GM23338 (cell line): ENCODE data around the gene UPK3BL1.
"Not testable (repeated sequence)": the region's sequence is repeated elsewhere in the genome, so short reads cannot be mapped to it uniquely, and the experiment has no call there.

Experiments used
- CREB1 ChIP-seq: fragments of 250-450 bp; sonication (Bioruptor Pico); IDR thresholded peaks from 2 replicates; pipeline ENCODE4 v1.5.0; 2020; ENCODE audit warnings: low read depth, mild to moderate bottlenecking, moderate library complexity
- CTCF ChIP-seq, 2 experiments: fragments of 200-600 bp in 1 of 2; sonication (generic) in 1 of 2; conservative IDR thresholded peaks; 2 replicates each; pipeline versions ENCODE4 v1.5.1 to v1.6.1; 2016 to 2017; ENCODE audit warnings: antibody characterized with exemption in 2 of 2, low read depth in 2 of 2, mild to moderate bottlenecking in 2 of 2, moderate library complexity in 1 of 2
- ETS1 ChIP-seq: IDR thresholded peaks from 2 replicates; pipeline ENCODE4 v1.6.1; 2016; ENCODE audit warnings: antibody characterized with exemption
- EZH2 ChIP-seq: fragments of 200-600 bp; sonication (generic); IDR thresholded peaks from one replicate; pipeline ENCODE4 v1.8.0; 2017; ENCODE audit warnings: antibody characterized with exemption, mild to moderate bottlenecking, low read depth; ENCODE audit not compliant: unreplicated experiment
- EZH2phosphoT487 ChIP-seq: fragments of 200-600 bp; sonication (generic); IDR thresholded peaks from one replicate; pipeline ENCODE4 v1.8.1; 2018; ENCODE audit warnings: antibody characterized with exemption; ENCODE audit not compliant: unreplicated experiment
- JUNB ChIP-seq: IDR thresholded peaks from one replicate; pipeline ENCODE4 v1.6.1; 2016; ENCODE audit warnings: antibody characterized with exemption; ENCODE audit not compliant: unreplicated experiment
- NANOG ChIP-seq: IDR thresholded peaks from 2 replicates; pipeline ENCODE4 v1.6.1; 2016; ENCODE audit warnings: antibody characterized with exemption, borderline replicate concordance
- POLR2AphosphoS5 ChIP-seq: IDR thresholded peaks from 2 replicates; pipeline ENCODE4 v1.6.1; 2016; ENCODE audit warnings: antibody characterized with exemption, low read depth
- REST ChIP-seq: IDR thresholded peaks from one replicate; pipeline ENCODE4 v1.6.1; 2018; ENCODE audit warnings: antibody characterized with exemption; ENCODE audit not compliant: unreplicated experiment
- ZNF114 ChIP-seq: fragments of 250-450 bp; sonication (Bioruptor Pico); IDR thresholded peaks from 2 replicates; pipeline ENCODE4 v1.5.0; 2020; ENCODE audit warnings: mild to moderate bottlenecking, moderate library complexity
- ZNF331 ChIP-seq: fragments of 250-450 bp; sonication (Bioruptor Pico); IDR thresholded peaks from 2 replicates; pipeline ENCODE4 v1.5.0; 2020; ENCODE audit warnings: low read depth, mild to moderate bottlenecking, moderate library complexity

- TF ChIP-seq ZNF331 (CRISPR knock-in tag); EZH2; CREB1 (CRISPR knock-in tag); EZH2phosphoT487; CTCF (conservative IDR thresholded peaks at IDR 0.05; ENCODE audit: low read depth in 2 of 2); REST; JUNB; POLR2AphosphoS5; NANOG; ZNF114 (CRISPR knock-in tag); ETS1: not testable (repeated sequence)
Measured at GRCh38 chr7:102689436-102690282, 47.1 kb upstream of the UPK3BL1 start.
